PC-3 (cell line): ENCODE measurements around the gene HOXD4. TPM values are rescaled to one million over a fixed set of nuclear protein-coding genes. Genes with fewer than 3 reads are reported as not detected.

ENCODE experiments used
- ATAC-seq: fragments of 200-7000 bp; cut with Tn5 transposase; 2 replicates; pipeline ENCODE4 v1.9.1; 2020; ENCODE audit warnings: mild to moderate bottlenecking, moderate library complexity
- BruUV-seq: library from RNA; stranded (reverse); fragments of 400-500 nt; replicated peaks from 2 replicates; lab custom pipeline; 2021; lab: Mats Ljungman, UMichigan
- CTCF ChIA-PET: fragments of 300-600 bp; sonication (Branson Sonifier 250); formaldehyde crosslinking; loops from one replicate; lab custom pipeline; 2022; ENCODE audit warnings: antibody characterized with exemption; lab: Charles Lee
- POLR2A ChIA-PET: fragments of 300-600 bp; sonication (Branson Sonifier 250); formaldehyde crosslinking; loops from one replicate; lab custom pipeline; 2022; ENCODE audit warnings: antibody characterized with exemption; ENCODE audit not compliant: unreplicated experiment; lab: Charles Lee
- DNase-seq: peaks from one replicate; pipeline ENCODE4 v3.0.0-alpha.2; 2015
- H2AFZ ChIP-seq: fragments of 300-600 bp; sonication (generic); 2 replicates; pipeline ENCODE4 v1.6.0; 2016; ENCODE audit warnings: antibody characterized with exemption, low read length
- H3F3A ChIP-seq: fragments of 300-600 bp; sonication (generic); one replicate; pipeline ENCODE4 v1.6.0; 2017; ENCODE audit warnings: antibody characterized with exemption, low read length, control low read depth, mild to moderate bottlenecking; ENCODE audit not compliant: unreplicated experiment
- H3K27ac ChIP-seq: fragments of 300-600 bp; sonication (generic); 2 replicates; pipeline ENCODE4 v1.5.1; 2016; ENCODE audit warnings: mild to moderate bottlenecking, low read length
- H3K27me3 ChIP-seq: fragments of 300-600 bp; sonication (generic); 2 replicates; pipeline ENCODE4 v1.6.1; 2016; ENCODE audit warnings: low read length, mixed read lengths
- H3K36me3 ChIP-seq: fragments of 300-600 bp; sonication (generic); 2 replicates; pipeline ENCODE4 v1.6.1; 2016; ENCODE audit warnings: low read depth, mixed run types, low read length, mixed read lengths
- H3K4me1 ChIP-seq: fragments of 300-600 bp; sonication (generic); 2 replicates; pipeline ENCODE4 v1.5.1; 2016; ENCODE audit warnings: low read length; ENCODE audit not compliant: insufficient read depth
- H3K4me2 ChIP-seq: fragments of 300-600 bp; sonication (generic); 2 replicates; pipeline ENCODE4 v1.6.0; 2016; ENCODE audit warnings: low read length
- H3K4me3 ChIP-seq: fragments of 300-600 bp; sonication (generic); 2 replicates; pipeline ENCODE4 v1.5.1; 2016; ENCODE audit warnings: mild to moderate bottlenecking, low read length, mixed read lengths
- H3K79me2 ChIP-seq: fragments of 300-600 bp; sonication (generic); 2 replicates; pipeline ENCODE4 v1.6.1; 2017; ENCODE audit warnings: low read length, mixed read lengths
- H3K9ac ChIP-seq: fragments of 300-600 bp; sonication (generic); 2 replicates; pipeline ENCODE4 v1.6.0; 2016; ENCODE audit warnings: mild to moderate bottlenecking, low read length
- H3K9me2 ChIP-seq: fragments of 300-600 bp; sonication (generic); replicated peaks from 2 replicates; pipeline ENCODE4 v1.6.1; 2016; ENCODE audit warnings: mixed run types, low read length, mixed read lengths
- H3K9me3 ChIP-seq: fragments of 300-600 bp; sonication (generic); 2 replicates; pipeline ENCODE4 v1.6.1; 2016; ENCODE audit warnings: low read length, mixed read lengths
- H4K20me1 ChIP-seq: fragments of 300-600 bp; sonication (generic); 2 replicates; pipeline ENCODE4 v1.6.1; 2016; ENCODE audit warnings: low read length, mixed read lengths
- CTCF ChIP-seq: fragments of 300-600 bp; sonication (generic); conservative IDR thresholded peaks from 2 replicates; pipeline ENCODE4 v1.5.1; 2017; ENCODE audit warnings: antibody characterized with exemption, low read depth, mild to moderate bottlenecking, low read length
- EZH2 ChIP-seq: fragments of 300-600 bp; sonication (generic); IDR thresholded peaks from one replicate; pipeline ENCODE4 v1.6.1; 2017; ENCODE audit warnings: antibody characterized with exemption, mild to moderate bottlenecking, low read length; ENCODE audit not compliant: unreplicated experiment
- EZH2phosphoT487 ChIP-seq: fragments of 300-600 bp; sonication (generic); IDR thresholded peaks from 2 replicates; pipeline ENCODE4 v1.6.1; 2018; ENCODE audit warnings: mild to moderate bottlenecking, antibody characterized with exemption, low read length, borderline replicate concordance
- intact Hi-C: fragments of 100-400 bp; cut with micrococcal nuclease; formaldehyde crosslinking; loops from 2 replicates; pipeline ENCODE4 v1.9.0; 2023
- total RNA-seq: library from RNA; depleted of rRNA; stranded (reverse); fragments of >200 nt; gene quantifications from 2 replicates; pipeline ENCODE4 v1.2.3, GENCODE V29; 2014

Gene HOXD4
- total RNA-seq, 1 experiment from 2014 or later: 0.29 TPM

- H3K4me3 ChIP-seq: no peak overlapping the region
- no peaks in the 10 kb centered on the region for H3K79me2 ChIP-seq
- H3K9me2 ChIP-seq: no peaks in the 10 kb centered on the region
- no peak for ATAC-seq
- H3K36me3 ChIP-seq: no peaks in the 10 kb centered on the region
- H3F3A ChIP-seq: no peaks in the 10 kb centered on the region
- TF ChIP-seq EZH2phosphoT487 (no peak), EZH2 (no peak), CTCF (no peak)
- no peaks in the 10 kb centered on the region for H3K4me1 ChIP-seq
- no peak overlapping the region for H3K27ac ChIP-seq
- intact Hi-C loops: no loop called here
- no peak overlapping the region for H3K9ac ChIP-seq
- BruUV-seq: no TSS peak
- ChIA-PET POLR2A (no interaction called here), CTCF (no interaction called here)
- H3K9me3 ChIP-seq: no peaks in the 10 kb centered on the region
- H3K4me2 ChIP-seq: no peak overlapping the region
- no peak overlapping the region for H2AFZ ChIP-seq
- no peak for DNase-seq
- H3K27me3 ChIP-seq: peaks cover 10% of the 10 kb centered on the region; the same call in 1 of the 2 replicates
- no peaks in the 10 kb centered on the region for H4K20me1 ChIP-seq
Observed at GRCh38 chr2:176175709-176176607, 24.6 kb downstream of the HOXD4 start.

DNA sequence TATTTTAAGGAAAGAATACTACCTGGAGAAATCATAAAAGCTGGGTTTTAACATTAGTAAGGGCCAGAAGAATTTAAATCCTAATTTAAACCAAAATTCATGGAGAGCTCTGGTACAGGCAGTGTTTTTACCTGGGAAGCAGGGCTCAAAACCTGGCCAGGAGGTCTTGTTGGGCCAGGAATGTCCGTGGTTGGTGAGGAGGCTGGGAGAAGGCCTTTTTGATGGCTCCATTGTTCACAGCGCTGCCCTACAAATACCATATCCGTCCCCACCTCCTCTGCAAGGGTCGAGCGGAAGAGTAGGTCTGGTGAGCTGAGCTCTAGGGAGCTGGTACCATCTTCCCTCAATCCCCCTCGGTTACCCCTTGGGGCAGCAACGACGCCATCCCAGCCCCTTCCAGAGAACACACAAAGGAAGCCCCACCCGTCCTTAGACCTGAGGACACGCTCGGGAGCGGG lies 26.3 kb downstream of the HOXD4 start:
- Histone ChIP-seq H3K27ac (no peak overlapping the region), H3K9me3 (no peaks in the 10 kb centered on the region), H3K9me2 (no peaks in the 10 kb centered on the region), H2AFZ (no peak overlapping the region), H3K4me3 (no peak overlapping the region), H3K9ac (no peak overlapping the region), H3K27me3 (peaks cover 10% of the 10 kb centered on the region; the same call in 1 of the 2 replicates), H3K36me3 (no peaks in the 10 kb centered on the region), H3K79me2 (no peaks in the 10 kb centered on the region), H3K4me1 (no peaks in the 10 kb centered on the region), H4K20me1 (no peaks in the 10 kb centered on the region), H3K4me2 (no peak overlapping the region), H3F3A (no peaks in the 10 kb centered on the region)
- ChIA-PET POLR2A (no interaction called here), CTCF (no interaction called here)
- BruUV-seq: no TSS peak
- TF ChIP-seq EZH2phosphoT487 (no peak), CTCF (no peak), EZH2 (no peak)
- intact Hi-C loops: no loop called here
- no peak for ATAC-seq
- DNase-seq: no peak
